8988T (cell line): Measurements from ENCODE around the gene RXRA.

Source experiments
- DNase-seq: peaks from one replicate; pipeline ENCODE4 v3.0.0; 2011

RXRA gene

DNA sequence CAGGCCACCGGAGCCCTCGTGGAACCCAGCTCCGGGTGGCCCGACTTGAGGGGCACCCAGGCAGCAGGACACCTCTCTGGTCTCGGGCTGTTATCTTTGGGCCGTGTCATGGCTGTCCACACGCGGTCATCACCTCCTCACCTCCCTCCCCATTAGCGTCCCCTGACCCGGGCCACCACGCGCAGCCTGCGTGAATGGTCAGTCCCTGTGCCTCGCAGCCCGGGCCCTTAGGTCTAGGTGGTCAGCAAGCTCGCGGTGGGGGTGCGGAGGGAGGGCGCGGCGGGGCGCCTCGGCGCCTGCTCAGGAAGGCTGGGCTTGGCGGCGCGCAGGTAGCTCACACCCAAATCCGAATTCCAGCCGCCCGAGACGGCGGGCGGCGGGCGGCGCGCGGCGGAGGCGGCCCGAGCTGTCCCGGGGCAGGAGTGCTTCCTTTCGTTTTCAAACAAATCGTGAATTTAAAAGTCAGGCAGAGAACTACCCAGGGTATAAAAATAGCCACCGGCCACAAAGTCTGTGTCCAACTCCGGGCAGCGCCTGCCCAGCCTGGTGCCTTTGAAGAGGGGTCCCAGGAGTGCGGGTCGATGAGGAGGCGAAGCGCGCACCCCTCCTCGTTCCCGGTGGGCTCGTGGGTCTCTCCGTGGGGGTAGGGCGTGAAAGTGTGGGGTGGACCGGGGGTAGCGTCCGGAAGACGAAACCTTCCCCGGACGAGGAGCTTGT lies 1.0 kb upstream of the RXRA start:
- DNase-seq, result peak; percentile 81

- DNase-seq, result peak; percentile 81
Observed at GRCh38 chr9:134326724-134327601, 708 bp downstream of the RXRA start.

GRCh38 chr9:134327671-134328231 lies 1.5 kb downstream of the RXRA start:
- DNase-seq, result no peak

DNA sequence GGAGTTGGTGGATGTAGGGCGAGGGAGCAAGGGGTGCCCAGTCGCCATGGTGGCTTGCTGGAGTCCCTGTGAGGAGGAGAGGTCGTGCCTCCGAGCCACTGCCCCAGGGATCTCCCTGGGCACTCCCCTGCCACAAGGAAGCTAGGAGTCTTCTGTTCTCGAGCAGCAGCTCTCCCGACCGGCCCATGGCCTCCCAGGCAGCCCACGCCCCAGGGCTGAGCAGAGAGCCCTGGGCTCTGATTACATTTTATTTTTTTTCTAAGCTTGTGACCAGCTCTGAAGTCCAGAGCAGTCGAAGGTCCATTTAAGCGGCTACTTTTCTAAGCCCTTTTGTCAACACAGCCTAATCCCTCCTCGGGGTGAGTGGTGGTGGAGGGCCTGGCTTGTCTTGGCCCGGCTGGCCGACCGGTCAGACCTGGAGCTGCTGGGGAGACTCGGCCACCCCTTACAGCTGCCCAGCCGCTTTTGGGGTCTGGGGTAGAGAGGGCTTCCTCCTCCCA lies 2.1 kb downstream of the RXRA start:
- DNase-seq, result no peak

DNA sequence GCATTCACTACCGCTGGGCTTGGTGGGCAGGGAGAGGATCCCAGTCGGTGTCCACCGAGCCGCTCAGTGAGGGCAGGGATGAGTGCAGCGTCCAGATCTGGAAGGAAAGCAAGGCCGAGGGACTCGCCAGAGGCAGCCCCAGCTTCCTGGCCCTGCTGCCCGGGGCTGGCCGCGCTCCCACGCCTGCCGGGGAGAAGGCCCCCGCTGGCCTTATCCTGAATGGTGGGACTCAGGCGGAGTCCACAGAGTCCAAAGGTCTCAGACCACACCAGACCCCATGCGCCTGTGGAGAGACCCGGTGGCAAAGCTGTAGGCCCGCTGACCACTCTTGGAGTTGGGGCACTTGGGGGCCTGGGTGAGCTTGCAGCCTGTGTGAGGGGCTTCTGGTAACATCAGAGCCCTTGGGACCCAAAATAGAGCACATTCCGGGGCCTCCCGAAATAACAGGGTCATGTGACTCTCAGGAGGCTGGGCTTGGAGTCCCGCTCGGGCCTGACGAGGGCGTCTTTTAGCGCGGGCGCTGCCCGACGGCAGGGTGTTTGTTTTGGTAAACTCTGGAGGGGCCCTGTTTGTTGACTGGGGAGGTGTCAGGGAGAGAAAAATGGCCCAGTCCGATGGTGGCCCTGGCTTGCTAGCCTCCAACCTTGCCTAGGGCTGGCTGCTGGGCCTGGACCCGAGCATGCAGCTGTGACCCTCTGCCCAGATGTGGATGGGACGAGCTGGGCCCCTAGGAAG lies 2.8 kb downstream of the RXRA start:
- DNase-seq, result peak; percentile 83

DNA sequence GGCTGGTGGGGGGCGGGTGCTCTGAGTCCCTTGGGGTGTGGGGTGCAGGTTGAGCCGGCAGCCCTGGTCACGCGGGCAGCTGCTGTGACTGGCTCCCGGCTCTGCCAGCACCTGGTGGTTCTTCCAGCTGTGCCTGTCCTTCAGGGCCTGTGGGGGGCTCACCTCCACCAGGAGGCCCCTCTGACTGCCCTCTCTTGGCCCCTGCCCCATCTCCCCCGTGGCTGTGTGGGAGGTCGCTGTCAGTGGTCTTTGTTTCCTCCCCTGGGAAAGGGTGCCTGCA lies 3.3 kb downstream of the RXRA start:
- no peak for DNase-seq

GRCh38 chr9:134329886-134330285 lies 3.6 kb downstream of the RXRA start:
- DNase-seq, result no peak

GRCh38 chr9:134330590-134330989 lies 4.3 kb downstream of the RXRA start:
- no peak for DNase-seq

GRCh38 chr9:134331186-134332025 lies 5.2 kb downstream of the RXRA start:
- DNase-seq, result no peak

DNA sequence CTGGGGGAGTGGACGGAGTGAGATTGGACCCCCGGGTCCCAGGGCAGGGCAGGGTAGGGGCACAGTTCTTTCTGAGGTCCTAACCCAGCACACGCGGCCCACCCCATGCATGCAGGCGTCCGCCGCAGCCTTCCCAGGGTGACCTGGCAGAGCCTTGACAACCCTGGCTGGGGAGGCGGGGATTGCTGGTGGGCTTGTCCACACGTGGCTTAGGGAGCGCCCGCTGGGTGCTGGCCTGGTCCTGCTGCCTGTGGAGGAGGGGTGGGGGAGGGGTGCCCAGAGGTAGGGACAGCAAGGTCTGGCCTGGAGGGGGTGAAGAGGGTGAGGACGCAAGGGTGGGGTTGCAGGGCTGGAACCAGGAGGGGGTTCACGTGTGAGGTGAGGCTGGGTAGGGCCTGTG lies 6.0 kb downstream of the RXRA start:
- no peak for DNase-seq

- DNase-seq, result no peak
Observed at GRCh38 chr9:134332841-134333233, 6.6 kb downstream of the RXRA start.

DNA sequence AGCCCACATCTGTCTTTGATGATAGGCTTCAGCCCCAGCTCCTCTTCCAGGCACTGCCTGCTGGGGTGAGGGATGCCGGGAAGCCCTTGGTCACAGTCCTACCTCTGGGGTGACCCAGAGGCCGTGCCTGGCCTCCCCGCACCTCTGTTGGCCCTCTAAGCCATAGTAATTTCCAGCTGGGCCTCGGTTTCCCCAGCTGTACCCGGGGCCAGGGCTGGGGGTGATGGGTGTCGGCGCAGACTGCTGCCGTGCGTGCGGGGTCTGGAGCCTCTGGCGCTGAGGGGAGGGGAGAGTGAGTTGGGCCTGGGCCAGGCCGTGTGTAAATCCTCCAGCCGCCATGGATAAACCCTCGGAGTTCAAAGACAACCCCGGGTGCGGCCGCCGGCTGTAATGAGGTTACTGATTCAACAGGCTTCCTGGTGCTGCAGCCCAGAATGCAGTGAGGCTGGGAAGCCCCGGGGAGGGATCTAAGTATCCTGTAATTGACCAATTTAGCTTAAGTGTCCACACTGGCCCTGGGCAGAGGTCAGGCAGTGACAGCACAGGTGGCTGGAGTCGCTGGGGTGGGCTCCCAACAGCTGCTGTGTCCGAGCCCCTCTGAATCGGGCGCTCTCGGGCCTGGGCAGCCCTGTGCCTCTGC lies 7.1 kb downstream of the RXRA start:
- DNase-seq, result no peak

DNA sequence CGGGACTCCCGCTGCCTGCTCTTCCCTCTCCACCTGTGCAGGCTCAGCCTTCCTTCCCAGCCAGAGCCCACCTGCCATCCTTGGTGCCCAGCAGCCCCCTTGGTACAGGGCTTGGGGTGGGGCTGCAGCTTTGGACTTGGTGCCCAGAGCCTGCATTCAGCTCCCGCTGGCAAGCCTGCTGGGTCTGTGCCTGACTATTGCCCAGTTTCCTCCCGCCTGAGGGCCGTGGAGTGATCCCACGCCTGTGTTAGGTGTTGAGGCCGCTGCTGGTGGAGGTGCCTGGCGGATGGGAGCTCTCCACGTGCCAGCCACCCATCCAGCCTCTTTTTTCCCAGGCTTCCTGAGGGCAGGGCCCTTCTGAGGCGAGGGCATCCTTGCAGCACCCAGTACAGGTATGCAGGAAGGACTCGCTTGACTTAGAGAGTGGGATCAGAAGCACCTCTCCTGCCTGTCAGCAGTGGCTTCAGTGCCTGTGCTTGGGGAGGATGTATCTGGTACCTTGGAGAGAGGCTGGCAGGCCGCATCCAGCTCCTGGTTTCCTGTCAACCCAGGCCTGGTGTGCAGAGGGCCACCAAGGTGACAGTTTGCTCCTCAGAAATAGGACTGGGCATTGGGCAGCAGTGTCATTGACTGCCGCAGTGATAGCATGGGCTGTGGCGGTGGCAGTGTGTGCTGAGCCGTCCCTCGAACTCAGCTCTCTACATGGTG lies 7.8 kb downstream of the RXRA start:
- DNase-seq, result no peak

- DNase-seq, result no peak
Observed at GRCh38 chr9:134335061-134335460, 8.8 kb downstream of the RXRA start.

DNA sequence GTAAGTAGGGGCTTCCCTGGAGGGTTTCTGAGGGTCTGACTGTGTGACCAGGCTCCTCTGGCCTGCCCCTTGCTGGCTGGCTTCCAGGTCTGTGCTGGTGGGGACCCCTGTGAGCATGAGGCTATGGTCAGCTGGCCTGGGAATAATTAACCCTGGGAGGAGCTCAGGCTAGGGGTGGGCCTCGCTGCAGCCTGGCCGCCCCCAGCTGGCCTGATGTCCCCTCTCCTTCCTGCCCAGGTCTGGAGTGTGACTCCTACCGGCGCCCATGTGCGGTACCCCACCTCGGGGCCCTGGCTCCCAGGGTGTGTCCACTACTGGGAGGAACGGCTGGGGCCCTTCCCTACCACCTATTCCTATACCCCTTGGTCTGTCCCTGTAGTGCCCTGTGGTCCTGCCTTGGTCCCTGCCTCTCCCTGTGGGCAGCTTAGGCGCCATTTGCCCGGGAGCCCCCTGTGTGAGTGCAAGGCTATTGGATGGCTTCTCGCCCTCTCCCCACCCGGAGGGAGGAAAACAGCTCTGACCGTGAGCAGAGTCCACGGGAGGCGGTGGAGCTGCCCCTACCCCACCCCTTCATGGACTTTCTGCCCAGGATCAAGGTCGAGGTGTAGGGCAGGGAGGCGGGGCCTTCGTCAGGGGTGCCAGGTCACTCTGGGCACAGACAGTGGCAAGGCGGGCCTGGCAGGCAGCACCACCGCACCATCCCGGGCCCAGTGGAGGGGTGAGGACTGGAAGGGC lies 9.4 kb downstream of the RXRA start:
- no peak for DNase-seq

- DNase-seq, result no peak
Observed at GRCh38 chr9:134336228-134336627, 10.0 kb downstream of the RXRA start.

DNA sequence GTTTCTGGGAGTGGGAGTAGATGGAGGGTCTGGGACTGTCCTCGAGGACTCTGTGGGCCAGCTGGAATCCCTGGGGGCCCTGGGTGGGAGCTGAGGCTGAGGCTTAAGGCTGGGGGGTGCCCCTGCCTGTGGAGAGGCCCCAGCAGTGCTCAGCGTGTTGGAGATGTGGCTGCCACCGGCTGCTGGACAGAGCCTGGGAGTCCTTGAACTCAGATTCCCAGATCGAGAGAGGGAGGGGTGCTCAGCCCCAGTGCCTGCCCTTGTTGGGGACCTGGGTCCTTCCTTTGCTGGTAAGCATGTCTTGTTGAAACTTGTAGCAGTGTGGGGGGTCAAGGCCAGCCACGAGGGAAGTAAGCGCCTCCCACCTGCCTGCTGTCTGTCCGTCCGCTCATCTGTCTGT lies 10.7 kb downstream of the RXRA start:
- no peak for DNase-seq

- DNase-seq, result no peak
Observed at GRCh38 chr9:134337469-134337868, 11.2 kb downstream of the RXRA start.

DNA sequence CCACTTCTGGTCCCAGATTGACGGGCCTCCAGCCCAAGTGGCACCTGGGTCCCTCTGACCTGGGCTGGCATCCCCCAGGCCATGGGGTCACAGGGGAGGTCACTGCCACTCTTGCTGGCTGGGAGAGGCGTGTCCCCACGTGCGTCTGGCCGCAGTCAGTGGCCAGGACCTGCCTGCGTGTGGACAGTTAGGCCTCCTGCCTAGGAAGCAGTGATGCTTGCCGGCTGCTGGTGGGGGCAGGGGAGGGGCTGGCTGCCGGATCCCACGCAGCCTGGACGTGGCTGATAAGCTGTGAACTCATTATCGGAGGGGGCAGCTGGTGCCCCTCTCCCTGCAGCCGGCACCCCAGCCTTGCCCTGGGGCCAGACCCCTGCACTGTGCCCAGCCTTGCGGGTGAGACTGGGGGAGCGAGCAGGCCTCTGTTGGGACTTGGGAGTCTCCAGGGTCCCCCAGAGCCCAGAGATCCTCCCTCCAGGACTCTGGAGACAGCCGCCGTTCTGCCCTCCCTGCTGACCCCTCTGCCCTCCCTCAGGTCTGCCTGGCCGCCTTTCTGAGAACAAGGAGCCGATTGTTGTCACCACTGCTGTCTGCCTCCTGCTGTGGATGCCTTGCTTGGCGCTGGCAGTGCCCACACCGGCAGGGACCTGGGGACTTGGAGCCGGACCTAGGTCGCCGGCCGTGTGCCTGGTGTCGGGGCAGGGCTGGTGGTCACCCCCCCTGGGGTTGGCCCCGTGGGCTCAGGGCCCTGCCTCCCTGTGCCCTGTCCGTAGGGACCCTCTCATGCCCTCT lies 12.3 kb downstream of the RXRA start:
- no peak for DNase-seq
